G401.6 (cell line): Measurements from ENCODE around the gene HTR2A.

Experiments used
- FAIRE-seq: peaks from 2 replicates; lab custom pipeline; 2012; peaks lifted over from hg19 to GRCh38; lab: Jason Lieb, UNC

The HTR2A gene

DNA sequence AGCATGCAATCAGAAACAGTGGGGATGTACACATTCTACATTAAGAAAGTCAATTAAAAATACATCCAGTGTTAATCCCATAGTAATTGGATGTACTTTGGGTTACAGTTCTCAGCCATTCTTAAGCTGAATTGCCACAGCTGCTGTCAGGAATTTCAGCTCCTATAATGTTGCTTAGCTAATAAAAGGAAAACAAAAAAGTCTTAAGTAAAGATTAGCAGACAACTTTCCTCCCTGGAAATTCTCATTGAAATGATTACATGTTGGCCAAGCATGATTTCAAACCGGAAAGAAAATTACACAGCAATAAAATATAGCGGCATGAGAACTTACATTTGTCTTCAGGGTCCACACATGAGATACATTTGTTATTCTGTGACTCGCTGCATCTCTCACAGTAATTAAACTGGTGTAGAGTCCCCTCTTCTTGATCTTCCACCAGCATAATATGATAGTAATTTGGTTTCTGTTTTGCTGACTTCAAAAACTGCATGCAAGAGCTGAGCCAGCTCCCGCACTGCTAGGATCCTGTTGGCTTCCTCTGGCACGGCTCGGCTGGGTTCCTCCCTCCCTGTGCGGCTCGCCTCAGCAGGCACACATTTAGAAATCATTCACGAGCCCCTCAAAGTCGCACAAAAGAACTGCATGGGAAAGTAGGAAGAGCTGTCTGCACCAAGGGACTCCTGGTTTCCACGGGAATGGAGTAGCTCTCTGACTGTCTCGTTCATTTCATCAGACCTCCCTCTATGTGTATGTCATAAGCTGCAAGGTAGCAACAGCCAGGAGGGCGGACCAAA, at the start of gene HTR2A:
HTR2A (minus strand) TSS at position 713 of the 797 bp plus-strand sequence. CDS start 1,147 bp downstream, outside the sequence.
- no peak for FAIRE-seq

DNA sequence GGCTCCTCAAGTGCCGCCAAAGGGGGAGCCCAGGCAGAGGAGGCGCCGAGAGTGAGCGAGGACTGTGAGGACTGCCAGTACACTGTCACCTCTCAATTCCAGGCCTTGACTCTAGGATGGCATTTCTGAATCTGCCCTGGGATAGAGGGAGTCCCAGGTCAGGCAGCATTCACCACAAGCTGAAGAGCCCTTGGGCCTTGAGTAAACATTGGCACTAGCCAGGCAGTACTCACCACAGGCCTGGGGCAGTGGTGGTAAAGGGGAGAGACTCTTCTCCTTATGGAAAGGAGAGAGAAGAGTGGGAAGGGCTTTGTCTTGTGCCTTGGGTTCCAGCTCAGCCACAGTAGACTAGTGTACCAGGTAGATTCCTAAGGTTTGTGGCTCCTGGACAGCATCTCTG, 39.7 kb upstream of the HTR2A start:
- no peak for FAIRE-seq

DNA sequence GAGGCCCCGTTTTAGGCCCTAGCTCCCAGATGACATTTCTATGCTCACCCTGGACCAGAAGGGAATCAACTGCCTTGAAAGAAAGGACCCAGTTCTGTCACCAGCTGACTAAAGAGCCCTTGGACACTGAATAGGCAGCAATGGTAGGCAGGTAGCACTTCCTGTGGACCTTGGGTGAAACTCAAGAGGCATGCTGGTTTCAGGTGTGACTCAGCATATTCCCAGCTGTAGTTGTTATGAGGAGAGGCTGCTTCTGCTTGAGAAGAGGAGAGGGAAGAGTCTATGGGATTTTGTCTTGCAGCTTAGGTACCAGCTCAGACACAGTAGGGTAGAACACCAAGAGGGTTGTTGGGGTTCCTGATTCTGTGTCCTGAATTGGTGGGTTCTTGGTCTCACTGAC, 37.9 kb upstream of the HTR2A start:
- no peak for FAIRE-seq

DNA sequence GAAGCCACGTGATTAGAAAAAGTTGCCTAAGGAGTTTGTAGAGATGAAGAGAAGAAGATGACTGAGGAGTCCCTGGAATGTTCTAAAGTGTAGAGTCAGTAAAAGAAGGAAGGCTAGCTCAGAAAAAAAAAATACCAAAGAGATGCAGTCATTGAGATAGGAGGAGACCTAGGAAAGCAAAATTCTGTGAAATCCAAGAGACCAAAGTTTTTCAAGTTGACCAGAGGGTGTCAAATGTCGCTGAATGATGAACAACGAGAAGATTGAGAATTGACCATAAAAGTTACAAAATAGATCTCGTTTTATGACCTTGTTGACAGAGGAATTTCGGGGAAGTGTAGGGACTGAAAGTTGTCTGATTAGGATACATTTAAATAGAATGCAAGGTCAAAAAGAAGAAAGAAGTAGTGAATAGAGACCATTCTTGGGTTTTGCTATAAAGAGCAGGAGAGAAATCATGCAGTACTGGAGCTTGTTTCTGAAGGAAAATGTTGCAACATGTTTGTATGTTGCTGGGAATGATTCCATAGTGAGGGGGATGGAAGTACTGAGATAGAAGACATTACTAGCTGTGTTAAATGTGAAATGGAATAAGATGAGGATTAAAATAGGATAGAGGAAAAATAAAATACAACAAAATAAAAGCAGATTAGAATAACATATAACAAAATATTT, 30.2 kb upstream of the HTR2A start:
- FAIRE-seq = no peak

DNA sequence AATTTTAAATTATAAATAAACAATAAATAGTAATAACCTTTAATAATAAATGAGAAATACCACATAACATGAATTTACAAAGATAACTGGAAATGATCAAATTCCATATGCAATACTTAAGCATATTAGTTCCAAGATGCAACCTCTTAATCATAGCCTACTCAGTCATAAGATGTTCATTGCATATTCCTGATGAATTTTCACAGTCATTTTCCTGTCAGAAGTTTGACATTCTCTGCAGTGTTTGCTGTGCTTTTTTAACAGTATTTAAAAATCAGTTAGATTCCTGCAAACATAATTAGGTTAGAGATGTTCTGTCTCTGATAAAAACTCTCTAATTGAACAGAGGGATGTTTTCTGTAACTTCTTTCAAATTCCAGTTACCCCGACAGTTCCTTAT, 28.6 kb upstream of the HTR2A start:
- FAIRE-seq = no peak

DNA sequence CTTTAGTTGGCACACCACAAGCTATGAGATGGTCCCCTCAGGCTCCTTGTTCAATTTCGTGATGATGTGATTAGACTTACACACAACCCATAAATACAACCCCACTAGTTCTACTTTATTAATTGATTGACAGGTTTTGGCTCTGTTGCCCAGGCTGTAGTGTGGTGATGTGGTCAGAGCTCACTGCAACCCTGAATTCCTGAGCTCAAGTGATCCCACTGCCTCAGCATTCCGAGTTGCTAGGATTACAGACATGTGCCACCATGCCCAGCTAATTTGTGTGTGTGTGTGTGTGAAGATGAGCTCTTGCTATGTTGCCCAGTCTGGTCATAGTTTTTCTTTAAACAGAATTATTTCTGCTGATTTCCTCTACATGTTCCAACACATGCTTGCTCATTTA, 17.5 kb upstream of the HTR2A start:
- no peak for FAIRE-seq

DNA sequence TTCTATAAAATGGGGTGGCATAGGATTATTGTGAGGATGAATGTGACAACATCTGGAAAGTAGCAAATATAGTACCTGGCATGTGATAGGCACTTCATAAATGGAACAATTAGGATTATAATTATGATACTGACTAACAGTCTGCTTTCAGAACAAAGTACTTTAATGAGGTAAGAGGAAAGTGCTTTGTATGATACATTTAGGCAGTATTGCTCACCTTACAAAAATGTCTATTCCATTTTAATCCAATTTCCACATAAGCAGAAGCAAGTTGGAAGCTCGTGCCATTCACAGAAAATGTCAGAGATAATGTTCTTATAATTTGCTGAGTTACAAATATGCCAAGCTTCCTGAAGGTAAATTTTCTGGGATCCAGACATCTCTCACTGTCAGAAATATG, 16.9 kb upstream of the HTR2A start:
- no peak for FAIRE-seq

DNA sequence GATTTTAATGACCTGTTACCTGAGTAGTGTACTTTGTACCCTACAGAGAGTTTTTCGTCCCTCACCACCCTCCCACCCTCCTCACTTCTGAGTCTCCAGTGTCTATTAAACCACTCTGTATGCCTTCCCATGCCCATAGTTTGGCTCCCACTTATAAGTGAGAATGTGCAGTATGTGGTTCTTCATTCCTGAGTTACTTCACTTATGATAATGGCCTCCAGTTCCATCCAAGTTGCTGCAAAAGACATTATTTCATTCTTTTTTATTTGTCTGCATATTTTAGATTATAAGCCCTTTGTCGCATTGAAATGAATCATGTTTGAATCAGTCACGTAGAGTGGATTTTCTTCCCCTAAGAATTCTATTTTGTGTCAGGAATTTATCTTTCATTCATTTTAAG, 12.2 kb upstream of the HTR2A start:
- no peak for FAIRE-seq

DNA sequence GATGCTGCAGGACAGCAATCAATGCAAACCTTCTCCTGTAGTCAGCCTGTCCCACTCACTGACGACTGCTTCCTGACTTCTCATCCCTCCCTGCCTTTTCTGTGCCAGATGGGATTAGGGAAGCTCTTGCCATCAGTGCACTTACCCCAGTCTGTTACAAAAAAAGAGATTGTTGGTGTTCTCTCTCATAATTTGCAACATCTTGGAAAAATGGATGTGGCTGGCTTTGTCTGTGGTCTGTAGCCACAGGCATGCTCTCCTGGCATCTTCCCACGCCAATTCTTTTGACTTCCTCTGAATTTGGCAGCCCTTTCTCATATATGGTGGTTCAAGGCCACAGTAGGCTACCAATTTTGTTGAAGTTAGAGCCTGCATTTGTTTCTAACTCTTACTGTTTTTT, 11.6 kb upstream of the HTR2A start:
- no peak for FAIRE-seq

DNA sequence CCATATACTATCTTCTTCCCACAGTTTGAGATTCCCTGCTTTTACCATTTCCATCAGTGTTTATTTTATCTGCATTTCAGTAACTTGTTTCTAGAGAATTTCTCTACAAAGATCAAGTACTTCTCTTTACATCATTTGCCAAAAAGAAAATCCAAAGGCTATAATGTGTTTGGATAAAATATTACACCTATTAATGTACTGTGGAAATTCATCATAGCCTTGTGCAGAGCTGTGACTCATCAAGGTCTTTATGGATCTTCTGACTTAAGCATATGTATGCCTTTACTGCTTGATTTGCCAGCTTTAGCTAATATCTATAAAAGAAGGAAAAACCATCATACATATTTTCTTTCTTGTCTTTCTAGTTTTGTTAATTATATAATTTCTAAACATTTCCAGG, 9.6 kb upstream of the HTR2A start:
- no peak for FAIRE-seq

DNA sequence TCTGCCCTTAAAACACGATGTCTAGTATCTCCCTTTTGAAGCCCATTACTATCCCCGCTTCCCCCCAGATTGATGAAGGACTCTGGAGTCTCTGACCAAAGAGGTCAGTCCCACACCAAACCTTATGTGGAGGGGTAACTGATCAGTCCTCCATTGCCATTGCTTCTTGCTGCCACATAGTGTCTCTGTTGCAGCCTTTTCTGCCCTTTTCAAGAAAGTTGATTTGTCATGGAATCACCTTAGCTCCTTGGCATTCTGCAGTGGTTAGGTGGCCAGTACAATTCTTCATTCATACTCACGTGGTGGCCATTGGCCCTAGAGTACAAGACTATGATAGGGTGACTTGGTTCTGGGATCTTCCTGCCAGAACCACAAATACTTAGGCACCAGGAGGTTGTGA, 8.4 kb upstream of the HTR2A start:
- no peak for FAIRE-seq

DNA sequence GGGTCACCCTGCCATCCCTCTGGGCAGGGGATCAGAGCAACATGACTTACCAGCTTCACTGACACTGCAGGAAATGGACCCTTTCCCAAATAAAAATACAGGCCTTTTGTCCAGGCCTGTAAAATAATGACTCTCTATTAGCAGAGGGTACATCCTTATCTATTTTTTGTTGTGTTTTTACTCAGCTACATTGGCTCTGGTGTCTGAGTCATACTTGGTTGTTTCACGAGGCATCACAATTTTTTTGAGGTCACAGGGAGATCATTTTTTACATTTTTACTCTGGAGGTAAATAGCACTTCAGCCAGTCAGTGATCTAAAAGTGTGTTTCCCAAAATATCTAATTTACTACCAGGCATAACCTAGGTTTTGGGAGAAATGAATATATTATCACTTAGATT, 6.9 kb upstream of the HTR2A start:
- no peak for FAIRE-seq

DNA sequence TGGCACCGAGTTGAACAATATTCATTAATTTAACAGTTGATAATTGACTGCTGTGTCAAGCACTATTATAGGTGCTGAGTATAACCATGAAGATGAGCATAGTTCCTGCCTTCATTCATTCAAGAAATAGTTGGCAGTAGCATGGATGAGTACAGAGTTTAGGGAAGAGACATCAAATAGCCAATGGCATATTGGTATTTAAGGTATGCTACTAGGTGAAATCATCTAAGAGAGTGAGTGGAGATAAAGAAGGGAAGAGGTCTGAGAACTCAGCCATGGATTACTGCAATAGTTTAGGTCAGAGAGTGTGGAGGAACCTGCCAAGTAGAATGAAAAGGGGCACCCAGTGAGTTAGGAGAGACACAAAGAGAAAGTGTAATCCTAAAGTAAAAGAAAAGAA, 4.9 kb upstream of the HTR2A start:
- FAIRE-seq = no peak

DNA sequence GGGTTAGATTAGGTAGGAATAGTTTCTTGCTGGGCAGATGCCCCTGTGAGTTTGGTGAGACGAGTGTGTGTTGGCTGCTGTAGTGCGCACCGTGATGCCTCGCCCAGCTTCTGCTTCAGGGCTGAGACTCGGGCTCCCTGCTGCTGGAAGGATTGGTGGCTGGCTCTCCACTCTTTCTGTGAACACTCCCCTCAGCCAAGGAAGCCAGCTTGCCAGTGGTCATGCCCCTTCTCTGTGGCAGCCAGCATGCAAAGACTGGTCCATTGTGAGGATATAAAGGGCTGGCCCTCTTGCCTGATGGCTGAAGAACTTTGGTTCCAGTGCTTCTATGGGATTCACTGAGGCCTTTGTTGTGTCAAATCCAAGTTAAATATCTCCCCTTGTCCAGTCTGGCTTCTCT, 2.9 kb upstream of the HTR2A start:
- no peak for FAIRE-seq

DNA sequence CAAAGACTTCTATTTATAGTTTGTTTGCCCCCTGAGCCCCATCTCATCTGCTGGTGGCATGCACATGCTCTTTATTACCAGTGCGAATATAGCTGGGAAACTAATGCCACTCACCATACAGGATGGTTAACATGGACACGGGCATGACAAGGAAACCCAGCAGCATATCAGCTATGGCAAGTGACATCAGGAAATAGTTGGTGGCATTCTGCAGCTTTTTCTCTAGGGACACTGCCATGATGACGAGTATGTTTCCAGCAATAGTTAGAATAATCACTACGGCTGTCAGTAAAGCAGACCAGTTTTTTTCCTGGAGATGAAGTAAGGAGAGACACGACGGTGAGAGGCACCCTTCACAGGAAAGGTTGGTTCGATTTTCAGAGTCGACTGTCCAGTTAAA, 1.5 kb downstream of the HTR2A start:
- no peak for FAIRE-seq

DNA sequence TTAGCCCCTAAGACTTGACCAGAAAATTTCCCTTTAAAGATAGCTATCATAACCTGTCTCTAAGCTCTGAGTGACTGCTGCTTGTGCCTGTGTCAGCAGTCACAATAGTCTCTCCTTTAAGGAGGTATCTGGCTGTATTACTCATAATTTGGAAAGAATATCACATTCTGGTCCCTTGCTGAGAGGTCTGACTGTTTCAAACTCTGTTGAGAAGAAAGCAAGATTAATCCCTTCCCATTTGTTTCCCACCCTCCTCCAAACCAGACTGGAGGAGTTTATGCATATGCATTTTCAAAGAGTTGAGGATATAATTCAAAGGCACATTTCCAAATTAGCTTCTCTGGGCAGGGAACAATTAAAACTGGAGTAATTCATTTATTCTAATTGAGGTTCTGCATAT, 2.3 kb downstream of the HTR2A start:
- no peak for FAIRE-seq

DNA sequence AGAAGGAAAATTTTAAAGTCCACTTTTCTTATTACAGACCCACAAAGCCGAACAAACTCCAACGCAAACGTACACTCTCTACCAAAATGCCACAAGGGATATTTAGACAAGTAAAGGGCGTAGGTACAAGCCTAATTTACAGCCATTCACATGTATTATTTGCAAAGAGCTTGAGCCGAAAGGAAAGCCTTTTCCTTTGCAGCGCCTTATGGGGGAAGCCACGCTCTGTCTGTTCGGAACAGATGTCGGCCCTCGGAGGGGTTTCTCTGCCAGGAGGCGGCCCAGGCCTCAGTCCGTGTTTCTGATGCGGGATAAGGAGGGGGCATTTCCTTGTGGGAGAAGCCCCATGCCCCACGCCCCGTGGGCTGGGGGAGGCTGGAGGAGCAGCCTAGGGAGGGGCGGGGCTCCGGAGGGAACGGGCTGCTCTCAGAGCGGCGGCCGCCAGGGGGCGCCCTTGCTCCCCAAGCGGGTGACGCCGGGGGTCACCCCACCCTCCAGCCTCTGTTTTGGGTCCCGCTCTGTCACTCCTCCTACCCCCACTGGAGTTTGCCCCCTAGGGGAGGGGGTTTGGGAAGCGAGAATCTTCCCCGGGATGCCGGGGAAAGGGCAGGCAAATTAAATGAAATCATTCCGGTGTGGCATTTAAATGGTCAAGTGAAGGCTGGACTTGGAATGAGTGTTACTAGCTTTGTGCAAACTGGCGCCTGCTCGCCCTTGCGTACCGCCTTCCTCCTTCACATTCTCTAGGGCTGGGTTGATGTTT, 2.9 kb downstream of the HTR2A start:
- no peak for FAIRE-seq

DNA sequence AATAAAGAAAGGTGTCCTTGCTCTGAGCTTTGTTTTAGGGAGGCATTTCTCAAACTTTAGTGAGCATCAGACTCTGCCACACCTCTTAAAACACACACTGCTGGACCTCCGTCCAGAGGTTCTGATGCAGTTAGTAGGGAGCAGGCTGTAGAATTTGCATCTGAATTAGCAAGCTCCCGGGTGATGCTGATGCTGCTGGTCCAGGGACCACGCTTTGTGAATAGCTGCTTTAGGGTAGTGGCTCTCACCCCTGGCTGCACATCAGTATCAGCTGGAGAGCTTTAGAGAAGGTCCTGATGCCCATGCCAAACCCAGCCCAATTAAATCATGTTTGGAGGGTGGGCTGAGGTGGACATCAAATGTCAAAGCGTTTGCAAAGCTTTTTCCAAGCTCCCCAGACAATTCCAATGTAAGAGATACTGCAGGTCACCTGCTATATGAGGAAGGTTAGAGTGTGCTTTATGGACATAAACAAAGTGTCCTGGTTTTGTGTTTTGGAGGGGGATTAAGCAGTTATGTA, 3.6 kb downstream of the HTR2A start:
- no peak for FAIRE-seq

DNA sequence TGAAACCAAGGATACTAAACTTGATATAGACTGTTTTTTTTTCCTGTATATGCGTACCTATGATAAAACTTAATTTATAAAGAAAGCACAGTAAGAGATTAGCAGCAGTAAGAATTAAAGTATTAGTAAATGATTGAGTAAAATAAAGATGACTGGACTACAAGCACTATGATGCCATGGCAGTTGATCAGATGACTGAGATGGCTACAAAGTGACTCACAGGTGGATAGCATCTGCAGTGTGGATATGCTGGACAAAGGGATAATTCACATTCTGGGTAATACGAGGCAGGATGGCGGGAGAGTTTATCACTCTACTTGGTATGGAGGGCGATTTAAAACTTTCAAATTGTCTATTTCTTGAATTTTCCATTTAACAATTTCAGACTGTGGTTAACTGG, 11.8 kb downstream of the HTR2A start:
- no peak for FAIRE-seq

DNA sequence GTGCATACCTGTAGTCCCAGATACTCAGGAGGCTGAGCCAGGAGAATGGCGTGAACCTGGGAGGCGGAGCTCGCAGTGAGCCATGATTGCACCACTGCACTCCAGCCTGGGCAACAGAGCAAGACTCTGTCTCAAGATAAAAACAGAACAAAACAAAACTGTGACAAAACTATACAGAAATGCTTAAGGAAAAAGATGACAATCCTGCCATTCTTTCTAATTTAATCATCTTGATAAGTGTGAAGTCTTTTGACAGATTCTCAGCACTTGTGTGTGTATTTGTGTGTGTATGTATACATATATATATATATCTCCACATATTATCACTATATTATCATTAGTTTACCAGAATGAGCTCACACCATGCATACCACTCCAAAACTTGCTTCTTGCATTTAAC, 12.3 kb downstream of the HTR2A start:
- FAIRE-seq = no peak

DNA sequence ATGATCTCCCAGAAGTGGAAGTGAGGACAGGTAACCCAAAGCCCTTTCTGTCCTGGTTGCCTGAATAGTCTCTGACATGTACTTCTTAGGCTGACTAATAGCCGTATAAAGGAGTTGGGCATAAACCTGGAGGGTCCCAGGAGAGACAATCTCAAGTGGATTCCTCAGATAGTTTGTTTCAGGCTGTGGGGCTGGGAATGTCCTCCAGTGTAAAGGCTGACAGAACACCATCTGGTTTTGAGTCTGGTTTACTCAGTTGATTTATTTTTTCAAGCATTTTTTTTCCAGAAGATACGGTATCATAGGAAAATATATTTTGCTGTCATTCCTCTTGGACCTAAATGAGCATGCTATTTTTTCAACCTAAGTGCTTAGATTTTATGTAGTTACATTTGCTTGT, 15.2 kb downstream of the HTR2A start:
- no peak for FAIRE-seq

DNA sequence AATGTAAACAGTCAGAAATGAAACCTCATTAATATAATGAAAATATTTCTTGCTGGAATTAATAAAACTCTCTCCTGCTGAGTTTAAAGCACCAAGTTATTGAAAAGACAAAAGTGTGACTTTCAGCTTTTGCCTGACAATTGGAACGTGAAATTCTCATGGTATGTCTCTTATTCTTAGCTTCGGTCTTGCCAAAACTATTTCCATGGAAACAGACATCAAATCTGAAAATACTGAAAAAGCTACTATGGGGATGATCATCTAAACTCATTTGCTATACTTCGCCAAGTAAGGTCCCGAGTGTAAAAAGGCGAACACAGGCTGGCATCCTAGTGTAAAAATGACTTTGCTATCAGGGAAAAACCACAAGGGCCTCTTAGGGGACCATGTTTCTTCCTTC, 22.8 kb downstream of the HTR2A start:
- no peak for FAIRE-seq

DNA sequence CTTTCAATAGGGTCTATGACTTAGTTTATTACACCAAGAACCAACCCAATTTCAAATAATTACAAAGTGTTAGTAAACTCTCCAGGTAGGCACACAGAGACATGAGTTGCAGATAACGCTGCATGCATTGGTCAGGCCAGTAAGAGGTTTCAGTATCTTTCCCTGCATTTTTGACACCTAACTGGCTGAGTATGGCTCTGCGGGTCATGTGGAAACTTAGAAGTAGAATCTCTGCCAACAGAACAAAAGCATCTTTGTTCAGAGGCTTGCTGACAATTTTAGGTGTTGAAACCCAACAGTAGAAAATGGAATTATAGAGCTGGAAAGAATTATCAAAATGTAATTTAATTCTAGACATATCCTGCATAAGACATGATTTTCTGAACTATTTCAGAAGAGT, 25.3 kb downstream of the HTR2A start:
- no peak for FAIRE-seq
